CMK (cell line): ENCODE data around the gene ARL8B.

ENCODE experiments used
- DNase-seq: peaks from one replicate; pipeline ENCODE4 v3.0.0-alpha.2; 2010; ENCODE audit warnings: low read depth

The ARL8B gene

DNA sequence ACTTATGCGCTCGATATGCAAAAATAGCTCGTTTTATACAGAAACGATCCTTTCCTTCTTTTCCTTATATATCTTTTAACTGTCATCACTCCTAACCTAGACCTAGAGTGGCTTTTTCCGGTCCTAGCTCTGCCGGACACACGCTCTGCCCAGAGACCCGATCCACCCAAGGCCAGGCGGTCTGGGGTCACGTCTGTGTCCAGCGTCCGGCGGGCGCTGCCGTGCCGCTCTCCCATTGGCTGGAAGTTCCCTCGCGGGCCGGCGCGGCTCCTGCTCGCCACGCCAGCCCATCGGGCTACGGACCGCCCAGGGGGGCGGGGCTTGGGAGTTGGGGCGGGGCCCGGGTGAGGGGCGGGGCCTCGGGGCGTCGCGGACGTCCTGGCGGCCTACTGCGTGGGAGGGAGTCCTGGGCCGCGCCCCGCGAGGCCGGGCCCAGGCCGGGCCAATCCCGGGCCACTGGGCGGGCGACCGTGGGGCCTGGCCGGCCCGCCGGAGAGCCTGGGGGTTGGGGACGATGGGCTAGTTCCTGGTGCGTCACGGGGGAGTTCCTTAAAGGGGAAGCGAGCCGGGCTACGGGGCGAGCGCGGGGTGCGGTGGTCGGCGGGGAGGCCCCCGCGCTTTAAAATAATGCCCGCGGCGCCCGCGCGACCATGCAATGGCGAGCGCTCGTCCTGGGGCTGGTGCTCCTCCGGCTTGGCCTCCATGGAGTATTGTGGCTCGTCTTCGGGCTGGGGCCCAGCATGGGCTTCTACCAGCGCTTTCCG is 65.2 kb downstream of the ARL8B start, which contains the start of gene EDEM1:
EDEM1 (plus strand) TSS at position 552 of the 764 bp plus-strand sequence; CDS start at position 651, 99 bp downstream.
- peak; percentile 83 for DNase-seq

DNA sequence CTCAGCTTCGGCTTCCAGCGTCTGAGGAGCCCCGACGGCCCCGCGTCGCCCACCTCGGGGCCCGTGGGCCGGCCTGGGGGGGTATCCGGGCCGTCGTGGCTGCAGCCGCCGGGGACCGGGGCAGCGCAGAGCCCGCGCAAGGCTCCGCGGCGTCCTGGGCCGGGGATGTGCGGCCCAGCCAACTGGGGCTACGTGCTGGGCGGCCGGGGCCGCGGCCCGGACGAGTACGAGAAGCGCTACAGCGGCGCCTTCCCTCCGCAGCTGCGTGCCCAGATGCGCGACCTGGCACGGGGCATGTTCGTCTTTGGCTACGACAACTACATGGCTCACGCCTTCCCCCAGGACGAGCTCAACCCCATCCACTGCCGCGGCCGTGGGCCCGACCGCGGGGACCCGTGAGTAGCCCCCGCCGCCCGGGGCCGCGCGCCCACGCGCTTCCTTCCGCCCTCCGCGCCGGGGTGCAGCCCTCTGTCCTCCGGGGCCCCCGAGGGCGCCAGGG is 65.9 kb downstream of the ARL8B start:
- no peak for DNase-seq

DNA sequence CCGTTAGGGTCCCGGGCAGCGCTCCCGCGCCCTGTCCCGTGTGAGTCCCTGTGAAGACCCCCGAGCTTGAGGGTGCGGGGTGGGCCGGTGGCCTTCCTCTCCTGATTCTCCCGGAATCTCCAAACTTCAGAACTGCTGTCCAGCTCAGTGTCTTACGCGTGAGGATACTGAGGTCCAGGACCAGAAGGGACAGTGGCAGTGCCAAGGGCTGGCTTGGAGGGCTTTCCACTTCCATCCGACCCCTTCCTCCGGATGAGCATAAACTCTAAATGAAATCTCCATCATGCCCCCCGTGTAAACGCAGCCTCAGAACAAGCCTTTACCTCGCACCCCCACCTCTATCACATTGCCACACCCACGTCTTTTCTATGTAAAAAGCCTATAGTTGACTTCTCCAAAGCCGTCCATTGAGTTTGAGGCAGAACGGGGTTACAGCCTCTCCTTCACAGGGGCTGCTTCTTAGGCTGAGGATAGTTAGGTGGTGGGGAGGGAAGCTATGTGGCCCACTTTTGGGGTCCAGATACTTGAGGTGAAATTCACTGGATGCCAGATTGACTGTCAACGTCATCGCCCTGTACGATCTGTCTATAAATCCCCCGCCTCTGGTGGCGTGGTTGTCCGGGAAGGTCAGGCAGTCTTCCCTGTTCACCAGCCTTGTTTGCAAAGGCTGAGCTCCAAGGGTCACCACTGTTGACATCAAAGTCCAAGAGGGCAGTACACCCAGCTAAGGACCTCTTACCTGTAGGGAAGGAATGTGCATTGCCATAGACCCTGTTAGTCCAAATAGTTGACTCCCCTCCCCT is 66.5 kb downstream of the ARL8B start:
- DNase-seq: no peak

DNA sequence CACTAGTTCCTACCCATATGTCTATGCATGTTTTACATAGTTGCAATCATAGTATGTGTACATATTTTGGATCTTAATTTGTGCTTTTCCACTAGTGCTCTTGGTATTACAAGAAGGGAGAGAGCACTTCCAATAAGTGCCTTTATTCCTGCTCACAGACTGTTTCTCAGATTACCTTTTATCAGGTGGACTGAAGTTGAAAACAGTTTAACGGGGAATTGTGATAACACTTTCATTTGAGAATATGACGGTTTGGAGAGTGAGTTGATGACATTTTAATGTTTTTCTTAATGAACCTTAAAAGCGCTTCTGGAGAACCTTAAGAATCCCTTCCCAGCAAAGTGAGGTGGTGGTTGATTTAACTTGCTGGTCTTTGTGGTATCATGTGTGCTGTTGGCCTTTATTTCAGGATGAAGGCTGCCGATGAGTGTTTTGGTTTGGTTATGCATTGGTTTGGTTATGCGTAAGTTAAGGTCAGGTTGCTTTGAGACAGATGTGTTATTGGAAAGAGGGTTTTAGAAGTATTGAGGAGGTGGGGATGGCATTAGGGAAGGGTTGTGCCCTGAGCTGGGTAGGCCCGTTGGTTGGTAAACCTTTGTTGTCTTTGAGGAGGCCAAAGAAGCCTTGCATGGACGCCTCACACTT is 68.2 kb downstream of the ARL8B start:
- no peak for DNase-seq

DNA sequence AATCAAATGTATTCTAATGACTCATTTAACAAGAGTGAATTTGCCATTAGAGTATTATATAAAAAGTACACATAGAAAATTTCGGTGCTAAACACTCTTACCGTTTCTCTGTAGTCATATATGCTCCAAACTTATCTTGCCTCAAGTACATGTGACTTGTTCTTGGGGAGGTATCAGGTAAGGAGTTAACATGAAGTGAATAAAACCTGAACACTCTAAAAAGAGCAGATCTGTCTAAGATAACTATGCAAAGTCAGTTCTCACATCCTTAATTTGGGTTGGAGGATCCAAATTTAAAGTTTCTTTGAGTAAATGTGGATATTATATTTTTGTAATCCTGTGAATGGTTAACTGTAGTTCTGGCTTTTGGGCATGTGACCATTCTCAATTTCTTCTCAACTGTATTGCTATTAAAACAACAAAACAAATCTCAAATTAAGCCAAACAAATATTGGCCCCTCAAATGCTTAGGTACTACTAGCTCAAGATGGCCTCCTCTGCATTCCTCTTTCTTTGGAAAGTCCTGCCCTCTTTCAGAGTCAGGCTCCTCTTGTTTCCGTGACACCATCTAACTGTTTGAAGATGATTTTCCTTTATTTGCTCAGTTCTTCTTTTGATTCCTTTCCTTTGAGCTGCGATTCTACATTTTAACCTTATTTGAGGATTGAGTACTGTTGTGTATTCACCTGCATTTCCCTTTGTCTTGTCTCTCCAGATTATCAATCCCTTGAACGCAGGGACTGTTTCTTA is 69.6 kb downstream of the ARL8B start:
- DNase-seq: no peak

DNA sequence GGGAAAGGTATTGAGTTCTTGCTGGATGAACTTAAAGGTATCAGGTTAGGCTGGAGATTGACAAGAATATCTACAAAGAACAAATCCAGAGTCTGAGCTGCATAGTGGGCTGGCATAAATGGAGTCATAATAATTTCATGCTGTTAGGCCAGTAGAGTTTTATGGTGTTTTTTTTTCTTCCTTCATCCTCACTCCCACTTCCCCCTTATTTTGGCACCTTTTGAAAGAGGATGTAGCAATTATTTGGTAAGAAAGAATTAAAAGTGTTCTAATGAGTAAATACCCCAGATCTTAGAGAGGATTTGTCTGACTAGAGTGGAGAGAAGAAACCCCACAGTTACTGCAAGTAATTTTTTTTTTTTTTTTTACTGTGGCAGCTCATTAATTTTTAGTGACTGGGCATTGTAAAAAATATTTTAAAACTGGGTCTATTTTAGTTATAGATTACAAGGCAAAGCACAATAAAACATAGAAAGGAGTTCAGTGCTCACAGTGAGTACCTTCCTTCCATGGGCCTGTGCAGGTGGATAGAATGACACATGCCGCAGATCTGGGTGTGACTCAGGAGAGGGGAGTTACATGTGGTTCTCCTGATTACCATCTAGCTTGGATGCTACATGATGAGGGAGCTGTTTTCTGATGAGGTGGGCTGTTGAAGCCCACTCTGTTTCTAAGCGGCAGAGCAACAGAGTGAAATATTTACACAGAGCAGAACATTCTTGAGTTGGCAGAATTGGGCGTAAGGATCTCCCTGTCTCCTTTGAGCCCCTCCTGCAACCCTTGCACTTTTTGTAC is 70.7 kb downstream of the ARL8B start:
- DNase-seq: no peak

DNA sequence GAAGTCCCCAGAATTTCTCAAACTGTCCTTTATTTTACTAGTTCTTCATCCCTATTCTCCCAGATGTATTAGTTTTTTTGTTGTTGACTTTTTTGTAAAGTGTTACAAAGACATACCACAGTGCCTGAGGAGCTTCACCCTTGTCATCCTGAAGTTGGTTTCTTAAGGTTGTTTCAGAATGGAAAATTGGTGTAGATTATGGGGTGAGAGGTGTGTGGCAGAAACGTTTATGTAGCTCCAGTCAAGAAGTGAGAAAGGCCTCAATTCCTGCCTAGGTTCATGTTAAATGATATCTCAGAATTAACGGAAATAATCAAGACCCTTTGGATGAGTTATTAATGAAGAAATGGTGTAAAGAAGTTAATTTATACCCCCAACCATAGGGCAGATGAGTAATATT is 72.2 kb downstream of the ARL8B start:
- no peak for DNase-seq

DNA sequence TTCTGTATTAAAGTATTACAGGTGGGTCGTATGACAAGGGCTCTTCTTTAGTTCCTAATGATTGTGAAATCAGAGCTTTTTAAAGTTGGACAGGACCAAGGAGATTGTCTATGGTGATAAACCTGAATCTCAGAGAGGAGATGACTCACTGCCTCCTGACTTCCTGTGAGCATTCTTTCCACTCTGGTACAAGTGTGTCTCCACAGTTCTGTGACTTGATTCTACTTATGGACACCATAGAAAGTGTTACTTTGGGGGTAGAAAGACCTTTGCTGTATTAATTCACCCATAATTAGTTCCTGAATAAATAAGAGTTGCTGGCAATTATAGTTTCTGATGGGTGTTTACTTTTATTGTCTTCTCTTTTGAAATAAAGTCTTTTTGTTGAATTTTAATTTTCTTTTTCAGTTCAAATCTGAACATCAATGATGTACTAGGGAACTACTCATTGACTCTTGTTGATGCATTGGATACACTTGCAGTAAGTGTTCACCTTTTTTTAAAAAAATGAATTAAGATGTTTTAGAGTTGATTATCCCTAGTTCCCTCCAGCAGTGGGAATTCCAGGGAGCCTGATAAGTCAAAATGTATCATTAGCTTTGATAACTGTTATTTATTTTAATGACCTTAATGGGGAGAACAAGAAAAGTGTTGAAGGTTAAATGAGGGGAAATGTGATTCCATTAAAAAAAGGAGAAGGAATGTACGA is 72.9 kb downstream of the ARL8B start:
- DNase-seq: no peak

DNA sequence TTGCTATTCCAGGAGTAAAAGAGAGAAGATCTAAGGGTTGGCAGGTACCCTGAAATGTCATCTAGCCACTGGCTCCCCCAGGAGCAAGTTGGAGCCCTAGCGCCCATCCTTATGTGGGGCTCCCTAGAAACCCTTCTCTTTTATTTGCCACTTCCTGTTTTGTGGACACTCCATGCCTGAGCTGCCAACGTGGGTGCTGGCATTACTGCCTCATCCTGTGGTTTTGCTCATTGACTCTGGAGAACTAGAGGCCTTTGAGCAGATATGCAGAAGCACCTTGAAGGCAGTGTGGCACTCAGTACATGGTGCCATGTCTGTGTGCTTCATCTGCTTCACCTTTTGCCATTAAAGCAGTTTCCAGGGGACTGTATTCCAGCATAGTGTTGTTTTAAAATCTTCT is 73.5 kb downstream of the ARL8B start:
- no peak for DNase-seq

DNA sequence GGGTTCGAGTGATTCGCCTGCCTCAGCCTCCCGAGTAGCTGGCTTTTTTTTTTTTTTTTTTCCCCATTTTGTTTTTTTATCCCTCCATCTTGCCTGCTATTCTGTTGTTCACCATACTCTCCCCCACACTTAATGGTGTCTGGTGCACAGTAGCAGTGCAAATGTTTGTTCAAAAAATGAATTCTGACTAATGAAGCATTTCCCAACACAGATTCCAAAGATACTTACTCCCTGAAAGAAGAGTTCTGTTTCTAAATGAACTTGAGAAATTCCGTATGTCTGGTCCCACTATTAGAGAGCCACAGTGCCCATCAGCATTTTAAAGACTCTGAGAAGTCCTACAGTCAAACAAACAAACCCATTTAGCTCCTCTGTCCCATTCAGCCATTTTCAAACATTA is 74.9 kb downstream of the ARL8B start:
- no peak for DNase-seq

DNA sequence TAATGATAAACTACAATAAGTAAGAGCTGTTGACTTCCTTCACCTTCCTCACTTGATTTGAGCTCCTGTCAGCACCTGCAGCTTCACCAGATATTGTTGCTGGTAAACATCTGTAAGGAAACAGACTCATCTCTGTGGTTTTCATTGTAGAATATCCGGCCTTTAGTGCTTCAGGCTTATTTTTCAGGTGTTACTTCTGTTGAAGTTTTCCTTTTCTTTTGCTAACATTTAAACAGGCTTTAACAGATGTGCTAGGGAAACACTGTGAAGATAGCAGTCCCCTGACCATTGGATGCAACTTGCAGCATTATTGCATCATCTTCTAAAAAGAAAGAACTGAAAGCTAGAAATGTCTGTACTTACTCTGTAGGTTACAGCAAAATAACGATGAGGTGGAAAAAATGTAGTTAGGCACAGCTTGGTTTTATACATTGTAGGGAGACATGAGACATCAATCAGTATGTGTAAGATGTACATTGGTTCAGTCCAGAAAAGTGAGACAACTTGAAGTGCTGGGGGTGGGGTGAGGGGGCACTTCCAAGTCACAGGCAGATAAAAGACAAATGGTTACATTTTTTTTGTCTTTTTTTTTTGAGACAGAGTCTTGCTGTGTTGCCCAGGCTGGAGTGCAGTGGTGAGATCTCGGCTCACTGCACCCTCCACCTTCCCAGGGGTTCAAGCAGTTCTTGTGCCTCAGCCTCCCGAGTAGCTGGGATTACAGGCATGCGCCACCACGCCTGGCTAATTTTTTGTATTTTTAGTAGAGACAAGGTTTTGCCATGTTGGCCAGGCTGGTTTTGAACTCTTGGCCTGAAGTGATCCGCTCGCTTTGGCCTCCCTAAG is 75.6 kb downstream of the ARL8B start:
- no peak for DNase-seq

DNA sequence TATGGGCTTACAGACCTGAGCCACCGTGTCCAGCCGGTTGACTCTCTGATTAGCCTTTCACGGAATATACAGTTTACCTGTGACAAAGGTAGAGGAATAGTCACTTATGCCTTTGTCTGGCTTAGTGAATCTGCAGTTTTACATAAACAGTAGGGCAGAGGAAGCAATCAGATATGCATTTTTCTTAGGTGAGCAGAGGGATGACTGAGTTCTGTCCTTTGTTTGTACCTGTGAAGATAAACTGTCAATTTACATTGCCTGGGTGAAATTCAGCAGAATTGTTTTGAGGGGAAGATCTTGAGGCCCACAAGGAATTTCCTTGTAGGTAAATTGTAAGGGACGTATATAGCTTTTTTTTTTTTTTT is 76.2 kb downstream of the ARL8B start:
- DNase-seq: no peak

DNA sequence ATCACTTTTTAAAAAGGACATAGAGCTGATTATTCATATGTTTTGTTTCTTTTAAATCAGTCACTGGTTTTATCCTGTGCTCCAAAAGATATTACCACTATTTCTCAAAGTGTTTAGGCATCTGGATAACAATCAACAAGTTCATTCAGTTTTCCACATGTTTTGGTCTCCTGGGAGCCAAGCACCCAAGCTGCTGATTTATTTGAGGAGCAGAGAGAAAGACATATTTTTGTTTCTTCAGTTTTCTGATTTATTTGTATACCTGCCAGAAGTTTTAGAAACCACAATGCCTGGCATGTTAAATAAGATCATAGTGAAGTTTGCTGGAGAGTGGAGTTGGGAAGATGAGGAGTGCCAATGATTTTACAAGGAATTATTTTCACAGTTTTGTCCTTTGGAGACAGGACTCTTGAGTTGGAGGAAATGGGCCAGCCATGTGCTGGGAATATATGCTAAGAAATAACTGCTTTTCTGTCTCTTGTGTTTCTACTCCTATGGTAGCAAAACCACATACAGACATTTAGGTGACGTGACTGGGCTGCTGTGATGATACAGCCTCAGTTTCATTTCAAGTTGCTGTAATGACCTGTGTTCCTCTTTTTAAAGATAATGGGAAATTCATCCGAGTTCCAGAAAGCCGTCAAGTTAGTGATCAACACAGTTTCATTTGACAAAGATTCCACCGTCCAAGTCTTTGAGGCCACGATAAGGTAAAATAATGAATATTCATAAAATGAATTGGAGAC is 77.1 kb downstream of the ARL8B start:
- DNase-seq: no peak

DNA sequence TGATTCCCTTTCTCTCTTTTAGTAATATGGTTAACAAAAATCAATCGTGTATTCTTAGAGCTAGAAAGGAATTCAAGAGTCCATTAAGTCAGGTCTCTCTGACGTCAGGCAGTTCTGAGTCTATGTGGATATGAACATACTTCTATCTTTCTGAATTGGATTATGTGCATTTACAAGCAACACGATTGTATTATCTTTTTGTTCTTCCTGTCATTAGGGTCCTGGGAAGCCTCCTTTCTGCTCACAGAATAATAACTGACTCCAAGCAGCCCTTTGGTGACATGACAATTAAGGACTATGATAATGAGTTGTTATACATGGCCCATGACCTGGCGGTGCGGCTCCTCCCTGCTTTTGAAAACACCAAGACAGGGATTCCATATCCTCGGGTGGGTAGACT is 79.4 kb downstream of the ARL8B start:
- DNase-seq: no peak

DNA sequence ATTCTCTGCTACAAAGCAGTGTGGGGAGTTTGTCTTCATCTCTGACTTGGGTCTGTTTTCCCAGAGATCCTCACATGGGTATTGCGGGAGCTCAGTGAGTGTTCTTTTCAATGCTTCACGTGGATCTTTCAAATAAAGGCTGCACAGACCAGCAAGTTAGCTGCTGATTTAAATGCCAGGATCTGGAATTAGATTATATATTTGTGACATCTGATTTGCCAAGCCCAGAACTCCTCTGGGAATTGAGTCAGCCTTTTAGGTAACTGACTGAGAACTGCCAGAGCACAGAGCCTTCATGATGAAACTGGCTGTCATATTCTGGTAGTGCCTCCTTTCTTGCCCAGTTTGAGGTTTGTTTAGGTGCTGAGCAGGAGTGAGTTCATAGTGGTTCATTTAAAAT is 80.1 kb downstream of the ARL8B start:
- no peak for DNase-seq

DNA sequence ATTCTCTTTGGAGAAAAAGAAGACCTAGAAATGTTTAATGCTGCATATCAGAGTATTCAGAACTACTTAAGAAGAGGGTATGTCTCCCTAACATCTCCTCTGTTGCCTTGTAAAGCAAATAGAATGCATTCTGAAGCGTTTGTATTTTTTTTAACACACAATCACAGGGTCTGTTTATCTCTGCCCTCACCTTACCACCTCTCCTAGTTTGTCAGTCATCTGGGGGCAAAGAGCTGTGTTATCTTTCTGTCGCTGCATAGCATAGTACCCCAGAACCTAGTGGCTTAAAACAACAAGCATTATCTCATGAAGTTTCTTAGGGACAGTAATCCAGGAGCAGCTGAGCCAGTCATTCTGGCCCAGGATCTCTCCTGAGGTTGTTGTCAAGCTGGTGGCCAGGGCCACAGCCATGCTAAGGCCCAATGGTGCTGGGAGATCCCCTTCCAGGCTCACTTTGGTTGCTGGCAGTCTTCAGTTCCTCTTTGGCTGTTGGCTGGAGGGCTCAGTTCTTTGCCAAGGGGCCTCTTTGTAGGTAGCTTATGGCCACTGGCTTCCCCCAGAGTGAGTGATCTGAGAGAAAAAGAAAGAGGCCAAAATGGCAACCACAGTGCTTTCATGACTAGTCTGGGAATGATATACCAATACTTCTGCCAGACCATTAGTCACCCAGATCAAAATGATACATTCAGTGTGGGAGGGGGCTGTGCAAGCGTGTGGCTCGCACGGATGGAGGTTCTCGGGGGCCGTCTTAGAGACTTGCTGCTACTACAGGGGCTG is 83.3 kb downstream of the ARL8B start:
- no peak for DNase-seq

DNA sequence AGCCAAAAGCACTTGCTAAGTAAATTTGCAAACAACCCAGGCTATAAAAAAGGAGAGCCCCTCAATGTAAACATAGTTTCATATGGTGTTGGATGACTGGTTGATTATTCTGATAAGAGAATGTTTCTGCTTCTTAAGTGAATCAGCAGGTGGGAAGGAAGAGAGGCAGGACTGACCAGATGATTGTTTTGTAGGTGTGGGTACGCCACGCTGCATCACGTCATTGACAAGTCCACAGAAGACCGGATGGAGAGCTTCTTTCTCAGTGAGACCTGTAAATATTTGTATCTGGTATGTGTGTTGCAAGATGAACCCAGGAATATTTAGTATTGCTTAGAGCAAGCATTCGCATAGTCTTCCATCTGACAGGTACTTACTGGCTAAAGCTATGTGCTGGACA is 88.8 kb downstream of the ARL8B start:
- DNase-seq: no peak
